Measurements from ENCODE around the gene HELZ. TPM values are rescaled to one million over a fixed set of nuclear protein-coding genes. Genes with fewer than 3 reads are reported as not detected.

HELZ gene
- total RNA-seq, 1 experiment from 2014 or later = 40.5 TPM

GRCh38 chr17:67289181-67289876, 44.3 kb upstream of the HELZ start:
- CTCF ChIA-PET = interaction anchor here (0.7 to 1.7 kb wide), 3 partner anchors 17 to 68 kb away, joined by 4 to 6 read pairs (median 4); no protein-coding TSS in a partner anchor
- no peaks in the 10 kb centered on the region for H4K20me1 ChIP-seq (ENCODE audit: insufficient read depth)
- peaks cover 3 to 25% of the 10 kb centered on the region in 2 experiments; a peak in 3 of 4 replicates for H3K4me1 ChIP-seq (ENCODE audit: control insufficient read depth in 1 of 2, insufficient read depth in 2 of 2, low read length in 2 of 2)
- no peak for DNase-seq (ENCODE audit: low read depth, low spot score)
- no TSS peak for BruUV-seq (replicated peaks)
- RAD21 ChIA-PET (ENCODE audit: low non-redundant PET in 1 of 2, low total read pairs in 2 of 2, uncharacterized antibody in 2 of 2, unreplicated experiment in 2 of 2) = no interaction called here
- no peaks in the 10 kb centered on the region for H3K27me3 ChIP-seq (ENCODE audit: insufficient read depth, low read length)
- intact Hi-C loops (cut with micrococcal nuclease) = no loop called here
- no peaks in the 10 kb centered on the region for H3K9me3 ChIP-seq (ENCODE audit: control insufficient read depth in 1 of 2, insufficient read depth in 1 of 2, low read depth in 1 of 2, low read length in 2 of 2)
- H2AFZ ChIP-seq (ENCODE audit: low read depth, low read length, poor library complexity, severe bottlenecking) = no peak overlapping the region
- no peak for ATAC-seq
- no peaks in the 10 kb centered on the region for H3K36me3 ChIP-seq (ENCODE audit: control insufficient read depth in 1 of 2, insufficient read depth in 2 of 2, low read length in 2 of 2)
- H3K4me2 ChIP-seq (ENCODE audit: low read length) = no peak overlapping the region
- no peak for TF ChIP-seq SRF (IDR thresholded peaks at IDR 0.05; ENCODE audit: low read depth)
- no peak for TF ChIP-seq ATF3 (IDR thresholded peaks at IDR 0.05)
- TF ChIP-seq SIN3A (IDR thresholded peaks at IDR 0.05; ENCODE audit: low read depth) = no peak
- no peak for TF ChIP-seq YY1 (IDR thresholded peaks at IDR 0.05; ENCODE audit: extremely low read depth, insufficient replicate concordance, low read depth, low read length)
- TF ChIP-seq ZFX (IDR thresholded peaks at IDR 0.05) = no peak
- no peak for TF ChIP-seq RAD21 (IDR thresholded peaks at IDR 0.05; ENCODE audit: low read depth)
- TF ChIP-seq REST (IDR thresholded peaks at IDR 0.05; ENCODE audit: low read depth) = no peak
- TF ChIP-seq TCF7L2 (IDR thresholded peaks at IDR 0.05; ENCODE audit: borderline replicate concordance, extremely low read depth, insufficient read depth, insufficient read length) = no peak
- H3K27ac ChIP-seq (ENCODE audit: low read depth, low read length) = no peak overlapping the region
- no peaks in the 10 kb centered on the region for H3K79me2 ChIP-seq (ENCODE audit: insufficient read depth, low read length)
- H3K4me3 ChIP-seq (replicated peaks in 1 of 2; ENCODE audit: low read depth in 1 of 2, low read length in 2 of 2) = no peak overlapping the region
- H3K9ac ChIP-seq (ENCODE audit: low read length) = no peak overlapping the region
- no peaks in the 10 kb centered on the region for H3K9me2 ChIP-seq (ENCODE audit: insufficient read depth)
- POLR2A ChIA-PET = interaction anchor here (0.7 kb wide), 1 partner anchor 16 kb away, joined by 3 read pairs; no protein-coding TSS in a partner anchor
